HEK293T (cell line): Measurements from ENCODE around the gene LSM11.

Experiments
- CTCF ChIA-PET: fragments of 350-600 bp; formaldehyde crosslinking; extraction: SDS; loops from one replicate; lab custom pipeline; 2021; ENCODE audit warnings: antibody characterized with exemption, inconsistent platforms; lab: Yijun Ruan, JAX
- POLR2A ChIA-PET: fragments of 350-600 bp; formaldehyde crosslinking; extraction: SDS; loops from one replicate; lab custom pipeline; 2020; ENCODE audit warnings: antibody characterized with exemption, inconsistent platforms; lab: Yijun Ruan, JAX
- DNase-seq: peaks from one replicate; pipeline ENCODE4 v3.0.0; 2012; ENCODE audit warnings: mixed read lengths; ENCODE audit errors: extremely low spot score
- ARNT ChIP-seq: fragments of 450-650 bp; IDR thresholded peaks from 2 replicates; pipeline ENCODE4 v1.6.1; 2017; ENCODE audit warnings: mild to moderate bottlenecking
- BHLHE40 ChIP-seq: fragments of 450-650 bp; IDR thresholded peaks from 2 replicates; pipeline ENCODE4 v1.6.1; 2016; ENCODE audit warnings: mild to moderate bottlenecking, moderate library complexity, borderline replicate concordance
- CTBP1 ChIP-seq: fragments of 450-650 bp; IDR thresholded peaks from 2 replicates; pipeline ENCODE4 v1.6.1; 2016; ENCODE audit warnings: borderline replicate concordance
- ELF4 ChIP-seq: fragments of 450-650 bp; IDR thresholded peaks from 2 replicates; pipeline ENCODE4 v1.6.1; 2017; ENCODE audit warnings: antibody characterized with exemption
- FOXA1 ChIP-seq: fragments of 450-650 bp; IDR thresholded peaks from 2 replicates; pipeline ENCODE4 v1.6.1; 2016; ENCODE audit warnings: mild to moderate bottlenecking
- FOXK2 ChIP-seq: fragments of 450-650 bp; IDR thresholded peaks from 2 replicates; pipeline ENCODE4 v1.6.1; 2016; ENCODE audit warnings: mild to moderate bottlenecking
- FOXM1 ChIP-seq: fragments of 450-650 bp; IDR thresholded peaks from 2 replicates; pipeline ENCODE4 v1.6.1; 2017; ENCODE audit warnings: mild to moderate bottlenecking, borderline replicate concordance
- HDGF ChIP-seq: fragments of 450-650 bp; IDR thresholded peaks from 2 replicates; pipeline ENCODE4 v1.6.1; 2017; ENCODE audit warnings: antibody characterized with exemption, borderline replicate concordance
- L3MBTL2 ChIP-seq: fragments of 450-650 bp; conservative IDR thresholded peaks from 2 replicates; pipeline ENCODE4 v1.6.1; 2016; ENCODE audit warnings: mild to moderate bottlenecking
- LEF1 ChIP-seq: fragments of 450-650 bp; IDR thresholded peaks from 2 replicates; pipeline ENCODE4 v1.6.1; 2017; ENCODE audit warnings: mild to moderate bottlenecking, borderline replicate concordance
- NFRKB ChIP-seq: fragments of 450-650 bp; IDR thresholded peaks from 2 replicates; pipeline ENCODE4 v1.6.1; 2016; ENCODE audit warnings: mild to moderate bottlenecking, moderate library complexity
- PKNOX1 ChIP-seq: fragments of 450-650 bp; IDR thresholded peaks from 2 replicates; pipeline ENCODE4 v1.6.1; 2016
- SP1 ChIP-seq: fragments of 450-650 bp; IDR thresholded peaks from 2 replicates; pipeline ENCODE4 v1.6.1; 2017
- SUZ12 ChIP-seq: fragments of 450-650 bp; IDR thresholded peaks from 2 replicates; pipeline ENCODE4 v1.6.1; 2016; ENCODE audit warnings: mild to moderate bottlenecking
- TARDBP ChIP-seq: fragments of 450-650 bp; IDR thresholded peaks from 2 replicates; pipeline ENCODE4 v1.6.1; 2016
- ZNF384 ChIP-seq: fragments of 450-650 bp; IDR thresholded peaks from 2 replicates; pipeline ENCODE4 v1.6.1; 2016

LSM11 gene

GRCh38 chr5:157778121-157778805 lies 34.8 kb downstream of the LSM11 start:
- ChIA-PET CTCF (no interaction called here), POLR2A (no interaction called here)
- TF ChIP-seq LEF1 (no peak), ZNF384 (no peak), FOXM1 (no peak), PKNOX1 (no peak), FOXA1 (no peak), NFRKB (no peak), BHLHE40 (no peak), ARNT (no peak), L3MBTL2 (no peak)
- DNase-seq = no peak

GRCh38 chr5:157779221-157779620 lies 35.7 kb downstream of the LSM11 start:
- no peak for TF ChIP-seq NFRKB
- TF ChIP-seq SUZ12 = no peak
- TF ChIP-seq FOXM1 = no peak
- no peak for TF ChIP-seq SP1
- no peak for TF ChIP-seq PKNOX1
- TF ChIP-seq ARNT = no peak
- TF ChIP-seq BHLHE40 = no peak
- no peak for TF ChIP-seq ZNF384
- POLR2A ChIA-PET = no interaction called here
- no peak for DNase-seq
- CTCF ChIA-PET = no interaction called here

GRCh38 chr5:157785801-157786200 lies 42.3 kb downstream of the LSM11 start:
- ChIA-PET CTCF (no interaction called here), POLR2A (no interaction called here)
- TF ChIP-seq ARNT (no peak), LEF1 (no peak), SP1 (no peak), NFRKB (no peak), L3MBTL2 (no peak), SUZ12 (no peak), FOXM1 (no peak), FOXK2 (no peak), FOXA1 (no peak), ZNF384 (no peak), ELF4 (no peak), TARDBP (no peak)
- DNase-seq = no peak

- no peak for TF ChIP-seq BHLHE40
- TF ChIP-seq FOXM1 = no peak
- no peak for TF ChIP-seq FOXK2
- no peak for TF ChIP-seq HDGF
- TF ChIP-seq ELF4 = no peak
- no peak for TF ChIP-seq CTBP1
- no peak for TF ChIP-seq SP1
- no peak for TF ChIP-seq NFRKB
- no peak for TF ChIP-seq PKNOX1
- no peak for TF ChIP-seq FOXA1
- TF ChIP-seq L3MBTL2 = no peak
- POLR2A ChIA-PET = interaction anchor here (1.0 kb wide), 1 partner anchor 11 kb away, joined by 3 read pairs; no protein-coding TSS in a partner anchor
- no peak for DNase-seq
- CTCF ChIA-PET = interaction anchor here (0.5 to 0.6 kb wide), 2 partner anchors 10 kb away, joined by 3 to 4 read pairs; no protein-coding TSS in a partner anchor
Observed at GRCh38 chr5:157793301-157793700, 49.8 kb downstream of the LSM11 start.

GRCh38 chr5:157799578-157799977 lies 56.1 kb downstream of the LSM11 start:
- CTCF ChIA-PET = no interaction called here

More at GRCh38 chr5:157799578-157799977, 56.1 kb downstream of the LSM11 start:
- POLR2A ChIA-PET = no interaction called here
- TF ChIP-seq HDGF (no peak), ARNT (no peak), SUZ12 (no peak), PKNOX1 (no peak), NFRKB (no peak), L3MBTL2 (no peak), ELF4 (no peak), ZNF384 (no peak), TARDBP (no peak), CTBP1 (no peak), FOXA1 (no peak), SP1 (no peak), LEF1 (no peak), FOXM1 (no peak), BHLHE40 (no peak), FOXK2 (no peak)
- DNase-seq = no peak
